ENCODE measurements around the gene ESM1. TPM values are rescaled to one million over a fixed set of nuclear protein-coding genes. Genes with fewer than 3 reads are reported as not detected.

The ESM1 gene
- total RNA-seq, 1 experiment from 2014 or later, result not detected

DNA sequence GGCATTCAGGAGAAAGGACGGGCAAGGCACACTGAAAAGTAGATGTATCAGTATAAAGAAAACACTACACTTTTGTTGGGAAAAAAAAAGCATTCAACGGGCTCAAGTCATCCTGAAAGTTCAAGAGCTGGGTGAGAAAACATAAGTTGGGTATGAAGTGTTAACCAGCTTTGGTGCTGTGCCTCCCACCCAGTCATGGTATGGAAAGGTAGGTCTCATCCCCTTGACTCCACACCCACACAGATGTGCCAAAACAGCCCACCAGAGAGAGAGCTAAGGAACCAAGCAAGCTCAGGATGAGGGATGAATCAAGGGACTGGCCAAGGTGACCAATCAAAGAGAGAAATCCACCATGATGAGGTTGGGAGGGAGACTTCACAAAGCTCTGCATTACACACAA lies 54.7 kb downstream of the ESM1 start:
- intact Hi-C loops (cut with micrococcal nuclease; ENCODE audit: unreplicated experiment), result no loop called here
- Mint-ChIP-seq H3K27me3 (ENCODE audit: unreplicated experiment) (peaks cover 33% of the 10 kb centered on the region), H3K4me1 (ENCODE audit: low read depth, unreplicated experiment) (no peaks in the 10 kb centered on the region), H3K36me3 (ENCODE audit: insufficient read depth, unreplicated experiment) (no peaks in the 10 kb centered on the region), H3K9me3 (ENCODE audit: low read depth, unreplicated experiment) (no peaks in the 10 kb centered on the region), H3K27ac (ENCODE audit: unreplicated experiment) (no peak overlapping the region), H3K4me3 (ENCODE audit: low read depth, unreplicated experiment) (no peak overlapping the region)
- no TSS peak for BruUV-seq (replicated peaks)
- DNase-seq, result no peak
- no peak for TF ChIP-seq CTCF (IDR thresholded peaks at IDR 0.05; ENCODE audit: unreplicated experiment)
- CTCF ChIA-PET, result no interaction called here

Other genes starting within 250 kb of the ESM1 start
- not detected in 2 replicates for gene GZMK, start 38.7 kb upstream of the ESM1 start, total RNA-seq (2022)
- gene GZMA, start 117.1 kb upstream of the ESM1 start, total RNA-seq (2022), result not detected in 2 replicates
- 17.8 and 25.9 TPM in 2 replicates for gene GPX8, start 174.6 kb upstream of the ESM1 start, total RNA-seq (2022)
- gene CDC20B, start 187.6 kb upstream of the ESM1 start, total RNA-seq (2022), result not detected in 2 replicates
- gene MCIDAS, start 241.7 kb upstream of the ESM1 start, total RNA-seq (2022), result 4.4 and 4.9 TPM in 2 replicates
- gene CCNO, start 248.0 kb upstream of the ESM1 start, total RNA-seq (2022), result 10.1 and 12.5 TPM in 2 replicates

All from Calu3 (cell line).